Stimulated activated CD4-positive, alpha-beta T cell treated with anti-CD3 and anti-CD28 coated beads, Interleukin-2, amount 100 ng/mL, for 24 hours (primary cell): ENCODE results near the gene TMPRSS5.
"Not testable (repeated sequence)": the region's sequence is repeated elsewhere in the genome, so short reads cannot be mapped to it uniquely, and the experiment has no call there.

Experiments used
- DNase-seq, 2 donors: peaks; one replicate each; pipeline ENCODE4 v3.0.0-alpha.2; 2020

TMPRSS5 gene

GRCh38 chr11:113695207-113695606, 10.9 kb downstream of the TMPRSS5 start:
- DNase-seq = no peak

- no peak for DNase-seq
Measured at GRCh38 chr11:113694390-113694789, 11.7 kb downstream of the TMPRSS5 start.

GRCh38 chr11:113693030-113693429, 13.1 kb downstream of the TMPRSS5 start:
- DNase-seq = no peak

- DNase-seq = peak in 1 of 2 donors; percentile 36
Measured at GRCh38 chr11:113690619-113691569, 15.2 kb downstream of the TMPRSS5 start.

- DNase-seq = no peak
Measured at GRCh38 chr11:113689768-113690618, 16.1 kb downstream of the TMPRSS5 start.

GRCh38 chr11:113685654-113686359, 20.3 kb downstream of the TMPRSS5 start:
- no peak for DNase-seq

- no peak for DNase-seq
Measured at GRCh38 chr11:113684496-113684895, 21.6 kb downstream of the TMPRSS5 start.

- DNase-seq = no peak
Measured at GRCh38 chr11:113683481-113684046, 22.5 kb downstream of the TMPRSS5 start.

GRCh38 chr11:113681711-113682413, 24.2 kb downstream of the TMPRSS5 start:
- DNase-seq = no peak

GRCh38 chr11:113681282-113681681, 24.8 kb downstream of the TMPRSS5 start:
- DNase-seq = no peak

- DNase-seq = no peak
Measured at GRCh38 chr11:113677685-113678084, 28.4 kb downstream of the TMPRSS5 start.

GRCh38 chr11:113675565-113675964, 30.5 kb downstream of the TMPRSS5 start:
- DNase-seq = no peak

GRCh38 chr11:113675003-113675561, 31.0 kb downstream of the TMPRSS5 start:
- DNase-seq = peak in 1 of 2 donors; percentile 3

- DNase-seq = no peak
Measured at GRCh38 chr11:113674397-113674685, 31.8 kb downstream of the TMPRSS5 start.

GRCh38 chr11:113673550-113674396, 32.3 kb downstream of the TMPRSS5 start:
- no peak for DNase-seq

GRCh38 chr11:113671914-113672313, 34.2 kb downstream of the TMPRSS5 start:
- DNase-seq = not testable (repeated sequence)

- no peak for DNase-seq
Measured at GRCh38 chr11:113670831-113671215, 35.3 kb downstream of the TMPRSS5 start.

- no peak for DNase-seq
Measured at GRCh38 chr11:113670149-113670830, 35.8 kb downstream of the TMPRSS5 start.

GRCh38 chr11:113668255-113668654, 37.9 kb downstream of the TMPRSS5 start:
- DNase-seq = no peak

- no peak for DNase-seq
Measured at GRCh38 chr11:113667801-113668200, 38.3 kb downstream of the TMPRSS5 start.
